K562 (cell line): ENCODE measurements around the gene LRP3. TPM values are rescaled to one million over a fixed set of nuclear protein-coding genes. Genes with fewer than 3 reads are reported as not detected.
A peak's percentile ranks its signal among the peaks of the same experiment; 100 is the strongest.

Experiments used
- CREB1 ChIP-seq, 2 experiments: sonication (generic) in 1 of 2; formaldehyde crosslinking in 1 of 2; IDR thresholded peaks; 2 replicates each; pipeline versions ENCODE4 v1.6.1 to v1.8.0; 2012 to 2022; ENCODE audit warnings: inconsistent platforms in 1 of 2, mild to moderate bottlenecking in 1 of 2, missing genetic modification reagents in 1 of 2, moderate library complexity in 1 of 2
- CREM ChIP-seq: IDR thresholded peaks from 2 replicates; pipeline ENCODE4 v1.6.1; 2014; ENCODE audit warnings: antibody characterized with exemption, low read depth
- CTCF ChIP-seq, 3 experiments: IDR thresholded peaks in 2 of 3; conservative IDR thresholded peaks in 1 of 3; 2 replicates each; pipeline ENCODE4 v1.5.1; 2011 to 2012; ENCODE audit warnings: low read length in 3 of 3, mild to moderate bottlenecking in 3 of 3, control low read depth in 2 of 3, improper control_type of control experiment in 1 of 3, inconsistent platforms in 1 of 3, low read depth in 1 of 3, mixed read lengths in 1 of 3, moderate library complexity in 1 of 3; ENCODE audit not compliant: insufficient read depth in 2 of 3
- ELF1 ChIP-seq: fragments of 200-800 bp; sonication (Bioruptor generic); IDR thresholded peaks from 2 replicates; pipeline ENCODE4 v1.6.1; 2016; ENCODE audit warnings: missing genetic modification characterization, missing compliant biosample characterization
- EP300 ChIP-seq: IDR thresholded peaks from 2 replicates; pipeline ENCODE4 v1.6.1; 2012; ENCODE audit warnings: low read length, improper control_type of control experiment
- HMBOX1 ChIP-seq: sonication (generic); IDR thresholded peaks from 2 replicates; pipeline ENCODE4 v1.6.1; 2016
- KLF10 ChIP-seq: fragments of 250-450 bp; sonication (Bioruptor Pico); IDR thresholded peaks from 2 replicates; pipeline ENCODE4 v1.6.1; 2021; ENCODE audit warnings: matching md5 sums
- MAFK ChIP-seq: IDR thresholded peaks from 2 replicates; pipeline ENCODE4 v1.6.1; 2011; ENCODE audit warnings: low read length, improper control_type of control experiment
- MTF1 ChIP-seq: fragments of 250-450 bp; sonication (Bioruptor Pico); IDR thresholded peaks from 2 replicates; pipeline ENCODE4 v1.9.0; 2021; ENCODE audit warnings: moderate library complexity, mild to moderate bottlenecking, inconsistent platforms, borderline replicate concordance
- NR2C2 ChIP-seq, 2 experiments: fragments of 200-800 bp in 1 of 2; sonication (Bioruptor generic) in 1 of 2; sonication (generic) in 1 of 2; formaldehyde crosslinking in 1 of 2; IDR thresholded peaks; 2 replicates each; pipeline versions ENCODE4 v1.6.1 to v1.8.0; 2016 to 2022; ENCODE audit warnings: mild to moderate bottlenecking in 1 of 2, missing compliant biosample characterization in 1 of 2, missing genetic modification characterization in 1 of 2, missing genetic modification reagents in 1 of 2
- PTRF ChIP-seq: fragments of 450-650 bp; IDR thresholded peaks from 2 replicates; pipeline ENCODE4 v1.6.1; 2016; ENCODE audit warnings: mild to moderate bottlenecking, missing genetic modification characterization, missing compliant biosample characterization
- PTTG1 ChIP-seq: fragments of 450-650 bp; IDR thresholded peaks from 2 replicates; pipeline ENCODE4 v1.6.1; 2016; ENCODE audit warnings: low read depth, mild to moderate bottlenecking, missing genetic modification characterization, missing compliant biosample characterization
- RBM25 ChIP-seq: fragments of 200-400 bp; formaldehyde crosslinking; IDR thresholded peaks from 2 replicates; pipeline ENCODE4 v1.6.1; 2018; ENCODE audit warnings: low read length, low read depth, moderate library complexity; ENCODE audit not compliant: severe bottlenecking
- RFX1 ChIP-seq: fragments of 450-650 bp; IDR thresholded peaks from 2 replicates; pipeline ENCODE4 v1.6.1; 2016; ENCODE audit warnings: mild to moderate bottlenecking, moderate library complexity
- RUNX1 ChIP-seq: sonication (generic); IDR thresholded peaks from 2 replicates; pipeline ENCODE4 v1.6.1; 2016; ENCODE audit warnings: antibody characterized with exemption, low read depth
- SP1 ChIP-seq: sonication (generic); formaldehyde crosslinking; IDR thresholded peaks from 2 replicates; pipeline ENCODE4 v1.8.1; 2022; ENCODE audit warnings: mild to moderate bottlenecking, missing genetic modification reagents
- SRF ChIP-seq, 2 experiments: fragments of 250-450, 450-650 bp in 1 of 2; sonication (Bioruptor Pico) in 1 of 2; sonication (generic) in 1 of 2; formaldehyde crosslinking; IDR thresholded peaks; 2 replicates each; pipeline versions ENCODE4 v1.5.0 to v1.5.1; 2020 to 2022; ENCODE audit warnings: mild to moderate bottlenecking in 1 of 2, missing genetic modification reagents in 1 of 2
- SRSF9 ChIP-seq: fragments of 200-400 bp; formaldehyde crosslinking; IDR thresholded peaks from 2 replicates; pipeline ENCODE4 v1.6.1; 2017; ENCODE audit warnings: low read depth, low read length, borderline replicate concordance
- ZSCAN29 ChIP-seq: fragments of 450-650 bp; IDR thresholded peaks from 2 replicates; pipeline ENCODE4 v1.6.1; 2017
- polyA plus RNA-seq, 8 experiments: library from polyadenylated mRNA; depleted of rRNA in 4 of 8; stranded (reverse) in 5 of 8; unstranded in 3 of 8; fragments of >200 nt; fragmentation: Nextera tagmentation in 2 of 8; fragmentation: Illumina TruSeq in 1 of 8; extraction: Ambion mirVana in 2 of 8; extraction: Trizol in 1 of 8; gene quantifications; 2 replicates each; pipeline versions ENCODE4 v1.2.1 to v1.2.3, GENCODE V29; 2011 to 2014; ENCODE audit warnings: inconsistent platforms in 1 of 8, missing spikeins in 1 of 8
- total RNA-seq, 7 experiments: library from RNA; depleted of rRNA in 6 of 7; stranded (reverse); fragments of >200 nt in 6 of 7; fragmentation: Illumina TruSeq in 2 of 7; extraction: Trizol in 2 of 7; gene quantifications; 2 replicates each; pipeline versions ENCODE4 v1.2.1 to v1.2.3, GENCODE V29; 2011 to 2021; ENCODE audit warnings: low replicate concordance in 1 of 7
- TF ChIP-seq, protein P1 (sequence below): sonication (generic); formaldehyde crosslinking; IDR thresholded peaks from 2 replicates; pipeline ENCODE4 v1.9.0; 2022; ENCODE audit warnings: mild to moderate bottlenecking, missing genetic modification reagents
- TF ChIP-seq, protein P2 (sequence below), 3 experiments: fragments of 200-800 bp in 1 of 3; sonication (Bioruptor generic) in 1 of 3; sonication (generic) in 1 of 3; formaldehyde crosslinking in 1 of 3; IDR thresholded peaks; 2 replicates each; pipeline versions ENCODE4 v1.6.1 to v1.8.0; 2016 to 2022; ENCODE audit warnings: mild to moderate bottlenecking in 2 of 3, missing compliant biosample characterization in 2 of 3, missing genetic modification characterization in 2 of 3, missing genetic modification reagents in 1 of 3
- TF ChIP-seq, protein P3 (sequence below): sonication (generic); formaldehyde crosslinking; IDR thresholded peaks from 2 replicates; pipeline ENCODE4 v1.8.0; 2022; ENCODE audit warnings: missing genetic modification reagents, mild to moderate bottlenecking, borderline replicate concordance

Gene LRP3
- total and polyA plus RNA-seq, 9 of the 15 experiments (the other 6 are each of a cell fraction or from before 2014, with no cell fraction given) = 0.29 TPM; not detected in 8

GRCh38 chr19:33176670-33177416 is 17.3 kb upstream of the LRP3 start (continued):
- TF ChIP-seq NR2C2 (CRISPR knock-in tag; IDR thresholded peaks at IDR 0.05) (no peak), NR2C2 (tag; IDR thresholded peaks at IDR 0.05) (peak; percentile 81), SP1 (peak; percentile 94), SRSF9 (no peak), RBM25 (peak; percentile 39), CREM (peak; percentile 41; the same call in 1 of the 2 replicates), CTCF (IDR thresholded peaks at IDR 0.05 in 2 of 3, conservative IDR thresholded peaks at IDR 0.05 in 1 of 3; ENCODE audit: insufficient read depth in 2 of 3, low read depth in 1 of 3, low read length in 3 of 3) (peak in 2 of 3 experiments; percentile 36 to 46; a peak in 3 of 6 replicates), RUNX1 (0 out of 2 replicates have a peak, but pooled peaks have one; percentile 24), HMBOX1 (peak; percentile 93), MTF1 (CRISPR knock-in tag) (no peak), PTTG1 (no peak), MAFK (0 out of 2 replicates have a peak, but pooled peaks have one; percentile 1), ZSCAN29 (0 out of 2 replicates have a peak, but pooled peaks have one; percentile 29), PTRF (tag) (no peak), RFX1 (peak; percentile 93), KLF10 (CRISPR knock-in tag) (no peak), ELF1 (tag) (peak; percentile 96), EP300 (peak; percentile 85), CREB1 (IDR thresholded peaks at IDR 0.05) (no peak), CREB1 (CRISPR knock-in tag; IDR thresholded peaks at IDR 0.05) (peak; percentile 64), SRF (CRISPR knock-in tag; IDR thresholded peaks at IDR 0.05) (peak in 1 of 2 experiments; percentile 38; a peak in 1 of 4 replicates)
- TF ChIP-seq, protein P1, sequence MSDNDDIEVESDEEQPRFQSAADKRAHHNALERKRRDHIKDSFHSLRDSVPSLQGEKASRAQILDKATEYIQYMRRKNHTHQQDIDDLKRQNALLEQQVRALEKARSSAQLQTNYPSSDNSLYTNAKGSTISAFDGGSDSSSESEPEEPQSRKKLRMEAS (CRISPR knock-in tag) = 0 out of 2 replicates have a peak, but pooled peaks have one; percentile 11
- TF ChIP-seq, protein P2, sequence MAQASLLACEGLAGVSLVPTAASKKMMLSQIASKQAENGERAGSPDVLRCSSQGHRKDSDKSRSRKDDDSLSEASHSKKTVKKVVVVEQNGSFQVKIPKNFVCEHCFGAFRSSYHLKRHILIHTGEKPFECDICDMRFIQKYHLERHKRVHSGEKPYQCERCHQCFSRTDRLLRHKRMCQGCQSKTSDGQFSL (CRISPR knock-in tag; IDR thresholded peaks at IDR 0.05) = peak; percentile 52; the same call in 1 of the 2 replicates
- TF ChIP-seq, protein P2 (tag; IDR thresholded peaks at IDR 0.05) = no peak
- TF ChIP-seq, protein P3, sequence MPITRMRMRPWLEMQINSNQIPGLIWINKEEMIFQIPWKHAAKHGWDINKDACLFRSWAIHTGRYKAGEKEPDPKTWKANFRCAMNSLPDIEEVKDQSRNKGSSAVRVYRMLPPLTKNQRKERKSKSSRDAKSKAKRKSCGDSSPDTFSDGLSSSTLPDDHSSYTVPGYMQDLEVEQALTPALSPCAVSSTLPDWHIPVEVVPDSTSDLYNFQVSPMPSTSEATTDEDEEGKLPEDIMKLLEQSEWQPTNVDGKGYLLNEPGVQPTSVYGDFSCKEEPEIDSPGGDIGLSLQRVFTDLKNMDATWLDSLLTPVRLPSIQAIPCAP = no peak
